Glutamatergic neuron (in vitro differentiated cells): ENCODE results near the gene LGI4. TPM values are rescaled to one million over a fixed set of nuclear protein-coding genes. Genes with fewer than 3 reads are reported as not detected.

Source experiments
- DNase-seq: peaks from one replicate; pipeline ENCODE4 v3.0.0; 2022
- H3K27ac Mint-ChIP-seq: one replicate; pipeline ENCODE4 v1.8.0; 2020; ENCODE audit warnings: mild to moderate bottlenecking, mixed read lengths, inconsistent platforms; ENCODE audit not compliant: unreplicated experiment
- H3K27me3 Mint-ChIP-seq: one replicate; pipeline ENCODE4 v1.8.0; 2020; ENCODE audit warnings: mild to moderate bottlenecking, moderate library complexity, mixed read lengths, inconsistent platforms; ENCODE audit not compliant: unreplicated experiment
- H3K36me3 Mint-ChIP-seq: one replicate; pipeline ENCODE4 v1.8.0; 2020; ENCODE audit warnings: mild to moderate bottlenecking, mixed read lengths, inconsistent platforms; ENCODE audit not compliant: unreplicated experiment
- H3K4me1 Mint-ChIP-seq: one replicate; pipeline ENCODE4 v1.8.0; 2020; ENCODE audit warnings: mild to moderate bottlenecking, low read depth, mixed read lengths, inconsistent platforms; ENCODE audit not compliant: unreplicated experiment
- H3K4me3 Mint-ChIP-seq: one replicate; pipeline ENCODE4 v1.8.0; 2020; ENCODE audit warnings: mild to moderate bottlenecking, mixed read lengths, inconsistent platforms; ENCODE audit not compliant: unreplicated experiment
- H3K9me3 Mint-ChIP-seq: one replicate; pipeline ENCODE4 v1.8.0; 2020; ENCODE audit warnings: mild to moderate bottlenecking, moderate library complexity, mixed read lengths, inconsistent platforms; ENCODE audit not compliant: unreplicated experiment
- CTCF ChIP-seq: fragments of 200-600 bp; sonication (generic); IDR thresholded peaks from one replicate; pipeline ENCODE4 v1.5.0; 2021; ENCODE audit not compliant: partially characterized antibody, unreplicated experiment
- total RNA-seq: library from RNA; stranded (reverse); fragmentation: NEBNext Ultra II Directional; extraction: Animal tissue kit (Norgen Biotek cat#: 25700); gene quantifications from one replicate; pipeline ENCODE4 v1.2.1, GENCODE V29; 2021; ENCODE audit not compliant: unreplicated experiment

The LGI4 gene
- total RNA-seq, 1 donor from 2014 or later: 14.4 TPM

GRCh38 chr19:35090506-35091214 is 44.2 kb downstream of the LGI4 start:
- H3K27ac Mint-ChIP-seq: no peak overlapping the region
- H3K4me3 Mint-ChIP-seq: no peak overlapping the region
- H3K36me3 Mint-ChIP-seq: no peaks in the 10 kb centered on the region
- peaks cover 10% of the 10 kb centered on the region for H3K27me3 Mint-ChIP-seq
- H3K4me1 Mint-ChIP-seq: peaks cover 15% of the 10 kb centered on the region
- peaks cover 13% of the 10 kb centered on the region for H3K9me3 Mint-ChIP-seq
- TF ChIP-seq CTCF: peak; percentile 87
- peak; percentile 44 for DNase-seq

GRCh38 chr19:35090160-35090505 is 44.7 kb downstream of the LGI4 start:
- H3K27me3 Mint-ChIP-seq: peaks cover 11% of the 10 kb centered on the region
- no peaks in the 10 kb centered on the region for H3K36me3 Mint-ChIP-seq
- no peak for TF ChIP-seq CTCF
- H3K27ac Mint-ChIP-seq: no peak overlapping the region
- peaks cover 12% of the 10 kb centered on the region for H3K4me1 Mint-ChIP-seq
- H3K4me3 Mint-ChIP-seq: no peak overlapping the region
- DNase-seq: no peak
- H3K9me3 Mint-ChIP-seq: peaks cover 13% of the 10 kb centered on the region

- Mint-ChIP-seq H3K27ac (no peak overlapping the region), H3K36me3 (no peaks in the 10 kb centered on the region), H3K27me3 (peaks cover 11% of the 10 kb centered on the region), H3K9me3 (peaks cover 13% of the 10 kb centered on the region), H3K4me3 (no peak overlapping the region), H3K4me1 (peaks cover 12% of the 10 kb centered on the region)
- no peak for DNase-seq
- no peak for TF ChIP-seq CTCF
Measured at GRCh38 chr19:35089554-35089953, 45.3 kb downstream of the LGI4 start.

- Mint-ChIP-seq H3K36me3 (no peaks in the 10 kb centered on the region), H3K9me3 (peaks cover 10% of the 10 kb centered on the region), H3K4me1 (peaks cover 12% of the 10 kb centered on the region), H3K27ac (peak overlapping the region; percentile 24), H3K4me3 (no peak overlapping the region), H3K27me3 (peaks cover 15% of the 10 kb centered on the region)
- DNase-seq: peak; percentile 76
- no peak for TF ChIP-seq CTCF
Measured at GRCh38 chr19:35088131-35088913, 46.5 kb downstream of the LGI4 start.

- TF ChIP-seq CTCF: no peak
- peaks cover 15% of the 10 kb centered on the region for H3K4me1 Mint-ChIP-seq
- H3K27me3 Mint-ChIP-seq: peaks cover 16% of the 10 kb centered on the region
- H3K27ac Mint-ChIP-seq: peak overlapping the region; percentile 52
- peaks cover 13% of the 10 kb centered on the region for H3K9me3 Mint-ChIP-seq
- no peak overlapping the region for H3K4me3 Mint-ChIP-seq
- no peaks in the 10 kb centered on the region for H3K36me3 Mint-ChIP-seq
- DNase-seq: no peak
Measured at GRCh38 chr19:35087393-35087792, 47.5 kb downstream of the LGI4 start.
